OCI-LY3 (cell line): ENCODE measurements around the gene PPIP5K1.

Experiments
- EZH2phosphoT487 ChIP-seq: fragments of 200-600 bp; shearing (Covaris generic); IDR thresholded peaks from 2 replicates; pipeline ENCODE4 v1.6.1; 2018; ENCODE audit warnings: antibody characterized with exemption, mixed run types, low read depth
- TF ChIP-seq, protein P1 (sequence below): fragments of 200-600, 300-600 bp; sonication (generic); IDR thresholded peaks from 2 replicates; pipeline ENCODE4 v1.5.1; 2014; ENCODE audit warnings: antibody characterized with exemption, low read length, low read depth

DNA sequence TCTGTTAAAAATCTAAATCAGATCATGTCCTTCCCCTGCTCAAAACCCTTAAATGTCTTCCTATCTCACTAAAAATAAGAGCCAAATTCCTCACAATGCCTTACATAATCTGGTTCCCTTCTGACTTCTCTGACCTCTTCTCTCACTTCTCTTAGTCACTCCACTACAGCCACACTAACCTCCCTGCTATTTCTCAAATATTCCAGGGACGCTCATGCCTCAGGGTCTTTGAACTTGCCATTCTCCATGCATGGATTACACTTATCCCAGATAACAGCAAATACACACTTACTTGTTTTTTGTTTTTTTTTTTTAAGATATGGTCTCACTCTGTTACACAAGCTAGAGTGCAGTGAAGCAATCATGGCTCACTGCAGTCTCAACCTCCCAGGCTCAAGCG is 105.6 kb downstream of the PPIP5K1 start:
- TF ChIP-seq, protein P1, sequence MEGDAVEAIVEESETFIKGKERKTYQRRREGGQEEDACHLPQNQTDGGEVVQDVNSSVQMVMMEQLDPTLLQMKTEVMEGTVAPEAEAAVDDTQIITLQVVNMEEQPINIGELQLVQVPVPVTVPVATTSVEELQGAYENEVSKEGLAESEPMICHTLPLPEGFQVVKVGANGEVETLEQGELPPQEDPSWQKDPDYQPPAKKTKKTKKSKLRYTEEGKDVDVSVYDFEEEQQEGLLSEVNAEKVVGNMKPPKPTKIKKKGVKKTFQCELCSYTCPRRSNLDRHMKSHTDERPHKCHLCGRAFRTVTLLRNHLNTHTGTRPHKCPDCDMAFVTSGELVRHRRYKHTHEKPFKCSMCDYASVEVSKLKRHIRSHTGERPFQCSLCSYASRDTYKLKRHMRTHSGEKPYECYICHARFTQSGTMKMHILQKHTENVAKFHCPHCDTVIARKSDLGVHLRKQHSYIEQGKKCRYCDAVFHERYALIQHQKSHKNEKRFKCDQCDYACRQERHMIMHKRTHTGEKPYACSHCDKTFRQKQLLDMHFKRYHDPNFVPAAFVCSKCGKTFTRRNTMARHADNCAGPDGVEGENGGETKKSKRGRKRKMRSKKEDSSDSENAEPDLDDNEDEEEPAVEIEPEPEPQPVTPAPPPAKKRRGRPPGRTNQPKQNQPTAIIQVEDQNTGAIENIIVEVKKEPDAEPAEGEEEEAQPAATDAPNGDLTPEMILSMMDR = no peak
- TF ChIP-seq EZH2phosphoT487 = no peak
